SK-N-SH treated with all-trans-retinoic acid at 6 μM for 48 hours (cell line): ENCODE results near the gene PSME2.

Source experiments
- ARNTL ChIP-seq: fragments of 450-650 bp; formaldehyde crosslinking; IDR thresholded peaks from 2 replicates; pipeline ENCODE4 v1.5.0; 2020; ENCODE audit warnings: low read depth, mild to moderate bottlenecking, moderate library complexity, borderline replicate concordance
- CSRNP3 ChIP-seq: fragments of 250-450 bp; sonication (Bioruptor Pico); IDR thresholded peaks from 2 replicates; pipeline ENCODE4 v1.5.1; 2021; ENCODE audit warnings: mild to moderate bottlenecking, moderate library complexity
- GLIS3 ChIP-seq: fragments of 250-450 bp; sonication (Bioruptor Pico); IDR thresholded peaks from 2 replicates; pipeline ENCODE4 v1.5.0; 2020; ENCODE audit warnings: mild to moderate bottlenecking, moderate library complexity
- OSR1 ChIP-seq: fragments of 250-450 bp; sonication (Bioruptor Pico); IDR thresholded peaks from 2 replicates; pipeline ENCODE4 v1.8.0; 2022; ENCODE audit warnings: moderate library complexity, mild to moderate bottlenecking, inconsistent platforms
- PATZ1 ChIP-seq: fragments of 250-450 bp; sonication (Bioruptor Pico); IDR thresholded peaks from 2 replicates; pipeline ENCODE4 v1.8.0; 2020; ENCODE audit warnings: mild to moderate bottlenecking, moderate library complexity, borderline replicate concordance
- ZFP30 ChIP-seq: fragments of 450-650 bp; formaldehyde crosslinking; IDR thresholded peaks from 2 replicates; pipeline ENCODE4 v1.5.0; 2022; ENCODE audit warnings: mild to moderate bottlenecking, moderate library complexity

DNA sequence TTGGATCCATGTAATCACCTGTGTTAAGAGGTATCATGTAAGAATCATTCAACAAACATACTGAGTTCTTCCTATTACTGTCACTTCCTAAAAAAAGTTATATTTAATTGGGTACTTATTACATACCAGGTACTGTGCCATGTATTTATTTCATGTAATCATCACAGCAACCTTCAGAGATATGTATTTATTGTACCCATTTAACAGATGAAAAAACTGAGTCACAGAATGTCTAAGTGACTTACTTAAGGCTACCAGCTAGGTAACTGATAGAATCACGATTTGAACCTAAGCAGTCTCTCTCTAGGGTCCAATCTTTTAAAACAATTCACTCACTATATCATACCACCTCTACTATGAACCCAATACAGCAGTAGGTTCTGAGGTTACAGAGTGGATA, 2.0 kb downstream of the PSME2 start:
- TF ChIP-seq ARNTL (CRISPR knock-in tag) (no peak), PATZ1 (CRISPR knock-in tag) (no peak), OSR1 (CRISPR knock-in tag) (no peak), CSRNP3 (no peak), GLIS3 (CRISPR knock-in tag) (no peak), ZFP30 (no peak)
